Heart right ventricle (tissue), 16 donors: Measurements from ENCODE around the gene LHX2. TPM values are rescaled to one million over a fixed set of nuclear protein-coding genes. Genes with fewer than 3 reads are reported as not detected.

Experiments used
- ATAC-seq, 8 donors: fragments of 200-7000 bp; cut with Tn5 transposase; one replicate each; pipeline ENCODE4 v1.9.1; 2020; ENCODE audit warnings: mild to moderate bottlenecking in 8 of 8, moderate library complexity in 8 of 8, moderate number of reproducible peaks in 1 of 8
- DNase-seq, 2 donors: peaks; one replicate each; pipeline ENCODE4 v3.0.0-alpha.2; 2020
- H3K27ac ChIP-seq, 10 donors: fragments of 200-600 bp; sonication (generic) in 2 of 10; one replicate each; pipeline versions ENCODE4 v1.5.0 to v1.8.0; 2020 to 2022; ENCODE audit warnings: mild to moderate bottlenecking in 3 of 10
- H3K27me3 ChIP-seq, 7 donors: fragments of 200-600 bp; one replicate each; pipeline ENCODE4 v1.8.0; 2021 to 2022; ENCODE audit warnings: mild to moderate bottlenecking in 2 of 7
- H3K36me3 ChIP-seq, 9 donors: fragments of 200-600 bp; sonication (generic) in 1 of 9; one replicate each; pipeline versions ENCODE4 v1.5.0 to v1.8.0; 2020 to 2022; ENCODE audit warnings: mild to moderate bottlenecking in 2 of 9
- H3K4me1 ChIP-seq, 9 donors: fragments of 200-600 bp; sonication (generic) in 1 of 9; one replicate each; pipeline versions ENCODE4 v1.5.0 to v1.8.0; 2020 to 2022; ENCODE audit warnings: mild to moderate bottlenecking in 4 of 9
- H3K4me3 ChIP-seq, 10 donors: fragments of 200-600 bp; sonication (generic) in 2 of 10; one replicate each; pipeline versions ENCODE4 v1.5.0 to v1.8.0; 2020 to 2022; ENCODE audit warnings: mild to moderate bottlenecking in 7 of 10, moderate library complexity in 2 of 10
- H3K9me3 ChIP-seq, 11 donors: fragments of 200-600 bp in 10 of 11; sonication (generic) in 2 of 11; one replicate each; pipeline versions ENCODE4 v1.5.0 to v1.8.0; 2013 to 2022; ENCODE audit warnings: mild to moderate bottlenecking in 2 of 11, control low read depth in 1 of 11, moderate library complexity in 1 of 11
- WGBS, 2 donors: extraction: QIAGEN DNeasy Blood & Tissue Kit; methylation state at CpG; one replicate each; pipeline ENCODE4 v1.1.7; 2013; ENCODE audit warnings: inconsistent platforms in 1 of 2; 5-methylcytosine and 5-hydroxymethylcytosine counted together
- intact Hi-C, 10 donors: fragments of 100-400 bp; cut with DNase I; formaldehyde crosslinking; loops; one replicate each; pipeline versions ENCODE4 v1.11.1 to v1.14.2; 2022
- polyA plus RNA-seq, 2 donors: library from polyadenylated mRNA; stranded (reverse); fragments of 200-250 nt; gene quantifications; one replicate each; pipeline ENCODE4 v1.2.3, GENCODE V29; 2013
- total RNA-seq, 10 donors: library from RNA; stranded (reverse); fragmentation: NEBNext Ultra II Directional in 3 of 10; extraction: Animal tissue kit (Norgen Biotek cat#: 25700) in 3 of 10; gene quantifications; one replicate each; pipeline versions ENCODE4 v1.2.1 to v1.2.4, GENCODE V29; 2021 to 2023
- TF ChIP-seq, protein P1 (sequence below), 9 donors: fragments of 200-600 bp; sonication (generic) in 2 of 9; IDR thresholded peaks; one replicate each; pipeline versions ENCODE4 v1.5.0 to v1.8.0; 2021 to 2022; ENCODE audit warnings: antibody characterized with exemption in 9 of 9, mild to moderate bottlenecking in 5 of 9, moderate library complexity in 1 of 9
- donor health status: Arrhythmogenic right ventricular cardiomyopathy.
- donor health status: ischemic (EF 13 %, LVEDD 7.1; RV severe dilation, severe dysfunction).
- donor health status: healthy with polysubstance abuse.
- donor health status: DM: no; HTN: yes; CAD: no.
- donor health status: DM: no; HTN: no; CAD: no.
- donor health status: ischemic (EF 25% LVEDD 6.9; RV normal size, moderate dysfunction).
- donor health status: ischemic (EF 25% LVEDD 5.7; RV mildly dilated, moderate dysfunction).
- donor health status: healthy.
- donor health status: DM: yes; HTN: yes; CAD: no.
- donor health status: Ischemic cardiomyopathy.
- donor health status: ischemic (EF 35%, LVEDD 5.7; RV mildly dilated, moderate dysfunction).
- donor health status: nonischemic (EF 11% LVEDD 7.7; RV severe dilation, severe dysfunction).
- donor health status: DM: yes; HTN: yes; CAD: no.
- donor health status: PGD.
- donor health status: ischemic (EF 29% LVEDD 5.4; RV normal size, mild dysfunction).
- donor health status: nonischemic (EF 23%, LVEDD 6.1; RV moderate dilation, normal function).

Gene LHX2
- total and polyA plus RNA-seq, 12 donors = 0.19 to 0.42 (median 0.37) TPM; not detected in 7

DNA sequence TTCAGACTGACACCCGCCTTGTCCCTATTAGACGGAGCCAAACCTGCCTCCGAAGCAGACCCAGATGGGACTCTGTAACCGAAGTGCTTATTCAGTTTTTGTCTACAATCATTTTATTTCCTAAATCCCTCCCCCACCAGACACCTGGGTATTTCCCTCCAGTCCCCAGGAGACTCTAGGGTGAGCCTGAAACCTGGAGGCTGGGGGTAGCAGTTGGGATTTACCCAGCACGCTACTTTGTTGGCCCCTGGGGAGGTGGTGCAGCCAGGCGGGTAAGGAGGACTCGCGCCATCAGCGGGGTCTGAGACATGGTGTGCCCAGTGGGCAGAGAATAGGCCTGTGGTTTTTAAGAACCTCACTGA, 1.3 kb upstream of the LHX2 start:
- ATAC-seq (no peak), DNase-seq (no peak)
- H3K36me3 ChIP-seq = no peaks in the 10 kb centered on the region
- H3K9me3 ChIP-seq = no peaks in the 10 kb centered on the region
- H3K27me3 ChIP-seq = peaks cover 61 to 100% (median 100%) of the 10 kb centered on the region in 7 donors
- H3K4me3 ChIP-seq = no peak overlapping the region
- H3K27ac ChIP-seq = no peak overlapping the region
- intact Hi-C loops = no loop called here
- peaks cover 9 to 64% (median 42%) of the 10 kb centered on the region in 9 donors for H3K4me1 ChIP-seq
- TF ChIP-seq, protein P1, sequence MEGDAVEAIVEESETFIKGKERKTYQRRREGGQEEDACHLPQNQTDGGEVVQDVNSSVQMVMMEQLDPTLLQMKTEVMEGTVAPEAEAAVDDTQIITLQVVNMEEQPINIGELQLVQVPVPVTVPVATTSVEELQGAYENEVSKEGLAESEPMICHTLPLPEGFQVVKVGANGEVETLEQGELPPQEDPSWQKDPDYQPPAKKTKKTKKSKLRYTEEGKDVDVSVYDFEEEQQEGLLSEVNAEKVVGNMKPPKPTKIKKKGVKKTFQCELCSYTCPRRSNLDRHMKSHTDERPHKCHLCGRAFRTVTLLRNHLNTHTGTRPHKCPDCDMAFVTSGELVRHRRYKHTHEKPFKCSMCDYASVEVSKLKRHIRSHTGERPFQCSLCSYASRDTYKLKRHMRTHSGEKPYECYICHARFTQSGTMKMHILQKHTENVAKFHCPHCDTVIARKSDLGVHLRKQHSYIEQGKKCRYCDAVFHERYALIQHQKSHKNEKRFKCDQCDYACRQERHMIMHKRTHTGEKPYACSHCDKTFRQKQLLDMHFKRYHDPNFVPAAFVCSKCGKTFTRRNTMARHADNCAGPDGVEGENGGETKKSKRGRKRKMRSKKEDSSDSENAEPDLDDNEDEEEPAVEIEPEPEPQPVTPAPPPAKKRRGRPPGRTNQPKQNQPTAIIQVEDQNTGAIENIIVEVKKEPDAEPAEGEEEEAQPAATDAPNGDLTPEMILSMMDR (IDR thresholded peaks at IDR 0.05) = no peak
- 28 to 31% methylated on average over 9 of the region's 9 CpGs for WGBS, 2 donors

DNA sequence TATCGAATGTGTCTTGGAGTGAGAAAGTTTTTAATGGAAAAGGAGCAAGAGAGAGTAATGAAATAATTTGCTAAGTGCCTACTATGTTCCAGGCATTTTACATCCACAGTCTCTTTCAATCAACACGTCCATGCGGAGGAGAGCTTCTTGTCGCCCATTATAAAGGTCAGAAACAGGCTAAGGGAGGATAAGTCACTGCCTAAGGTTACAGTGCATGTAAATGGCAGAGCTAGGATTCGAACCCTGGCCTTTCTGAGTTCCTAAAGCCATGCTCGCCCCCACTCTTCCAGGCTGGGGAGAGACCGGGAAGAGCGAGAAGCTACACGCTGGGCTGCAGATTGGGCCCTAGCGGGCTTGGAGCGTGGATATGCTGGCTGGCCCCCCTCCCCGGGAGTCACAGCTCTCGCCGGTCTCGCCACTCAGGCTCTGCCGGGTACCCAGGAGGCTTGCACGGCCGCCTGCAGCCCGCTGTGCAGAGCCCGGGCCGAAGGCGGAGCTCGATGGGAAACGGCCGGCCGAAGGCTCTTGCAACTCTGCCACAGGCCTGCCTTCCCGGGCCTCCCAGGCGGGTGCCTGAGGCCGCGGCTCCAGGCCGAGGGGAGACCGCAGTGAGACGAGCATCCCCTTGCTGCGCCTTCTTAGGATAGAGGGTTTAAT, 775 bp upstream of the LHX2 start:
- Histone ChIP-seq H3K4me3 (peak overlapping the region; percentile 18 to 57 (median 42)), H3K27ac (no peak overlapping the region), H3K9me3 (no peaks in the 10 kb centered on the region), H3K4me1 (peaks cover 9 to 69% (median 42%) of the 10 kb centered on the region in 9 donors), H3K36me3 (no peaks in the 10 kb centered on the region), H3K27me3 (peaks cover 64 to 100% (median 100%) of the 10 kb centered on the region in 7 donors)
- DNase-seq (no peak), ATAC-seq (peak in 7 of 8 donors; percentile 13 to 62 (median 40))
- WGBS, 2 donors = 4% methylated on average over 34 of the region's 34 CpGs
- TF ChIP-seq, protein P1 (IDR thresholded peaks at IDR 0.05) = no peak
- intact Hi-C loops = no loop called here

GRCh38 chr9:124012368-124013301, 1.1 kb downstream of the LHX2 start:
- 10 to 13% methylated on average over 82 to 83 of the region's 83 CpGs for WGBS, 2 donors
- intact Hi-C loops = no loop called here
- H3K4me1 ChIP-seq = peaks cover 13 to 79% (median 55%) of the 10 kb centered on the region in 9 donors
- H3K27me3 ChIP-seq = peaks cover 68 to 100% (median 100%) of the 10 kb centered on the region in 7 donors
- DNase-seq (no peak), ATAC-seq (no peak)
- no peaks in the 10 kb centered on the region for H3K36me3 ChIP-seq
- TF ChIP-seq, protein P1 (IDR thresholded peaks at IDR 0.05) = no peak
- H3K27ac ChIP-seq = no peak overlapping the region
- peak overlapping the region in 9 of 10 donors; percentile 13 to 57 (median 42) for H3K4me3 ChIP-seq
- H3K9me3 ChIP-seq = no peaks in the 10 kb centered on the region
